HG03045 (cell line): ENCODE measurements around the gene ARAP3.

Experiments used
- ATAC-seq: cut with Tn5 transposase; IDR thresholded peaks from one replicate; pipeline ENCODE4 v1.9.1; 2021; ENCODE audit warnings: mild to moderate bottlenecking, moderate library complexity; ENCODE audit not compliant: unreplicated experiment

ARAP3 gene

GRCh38 chr5:141641634-141642267, 40.3 kb downstream of the ARAP3 start:
- ATAC-seq, result peak; percentile 52

GRCh38 chr5:141640698-141641097, 41.3 kb downstream of the ARAP3 start:
- ATAC-seq, result no peak

GRCh38 chr5:141640051-141640415, 42.0 kb downstream of the ARAP3 start:
- ATAC-seq, result no peak

- ATAC-seq, result no peak
Measured at GRCh38 chr5:141639357-141640050, 42.5 kb downstream of the ARAP3 start.

GRCh38 chr5:141638771-141639170, 43.3 kb downstream of the ARAP3 start:
- no peak for ATAC-seq

- peak; percentile 17 for ATAC-seq
Measured at GRCh38 chr5:141637767-141638419, 44.1 kb downstream of the ARAP3 start.

- peak; percentile 30 for ATAC-seq
Measured at GRCh38 chr5:141637123-141637766, 44.8 kb downstream of the ARAP3 start.

GRCh38 chr5:141636413-141637122, 45.5 kb downstream of the ARAP3 start, which contains the start of the genes HDAC3 and RELL2:
Gene HDAC3 (minus strand): TSS chr5:141636849. CDS start chr5:141636790, 59 bp downstream.
Gene RELL2 (plus strand): TSS chr5:141636997. CDS start chr5:141638226, 1,229 bp downstream.
- peak; percentile 73 for ATAC-seq

GRCh38 chr5:141636106-141636412, 46.0 kb downstream of the ARAP3 start:
- no peak for ATAC-seq

GRCh38 chr5:141635646-141636045, 46.4 kb downstream of the ARAP3 start:
- ATAC-seq, result no peak

GRCh38 chr5:141634720-141635119, 47.3 kb downstream of the ARAP3 start:
- no peak for ATAC-seq

GRCh38 chr5:141633871-141634561, 48.0 kb downstream of the ARAP3 start:
- peak; percentile 53 for ATAC-seq

- ATAC-seq, result no peak
Measured at GRCh38 chr5:141632650-141633049, 49.4 kb downstream of the ARAP3 start.

- no peak for ATAC-seq
Measured at GRCh38 chr5:141630570-141631140, 51.4 kb downstream of the ARAP3 start.

- no peak for ATAC-seq
Measured at GRCh38 chr5:141628175-141628788, 53.7 kb downstream of the ARAP3 start.

- ATAC-seq, result no peak
Measured at GRCh38 chr5:141623611-141624010, 58.4 kb downstream of the ARAP3 start.

GRCh38 chr5:141623186-141623585, 58.8 kb downstream of the ARAP3 start:
- peak; percentile 46 for ATAC-seq

- peak; percentile 88 for ATAC-seq
Measured at GRCh38 chr5:141618804-141619554, 63.1 kb downstream of the ARAP3 start, which contains the start of gene DIAPH1. Gene DIAPH1 (minus strand): TSS chr5:141619000. CDS start chr5:141618914, 86 bp downstream.
